ENCODE results near the gene FOLR1. TPM values are rescaled to one million over a fixed set of nuclear protein-coding genes. Genes with fewer than 3 reads are reported as not detected.
A peak's percentile ranks its signal among the peaks of the same experiment; 100 is the strongest.
"Not testable (repeated sequence)": the region's sequence is repeated elsewhere in the genome, so short reads cannot be mapped to it uniquely, and the experiment has no call there.

FOLR1 gene
- total RNA-seq, result 23.3 and 108 TPM in 2 replicates

GRCh38 chr11:72191961-72192381 lies at the start of gene FOLR1:
TSS of gene FOLR1 (plus strand) at chr11:72192140. CDS start at chr11:72192174, 34 bp downstream.
- DNase-seq (ENCODE audit: low read depth), result peak; percentile 60

- not testable (repeated sequence) for DNase-seq (ENCODE audit: low read depth)
These were observed 49.4 kb upstream of the FOLR1 start for GRCh38 chr11:72142543-72142942.

GRCh38 chr11:72144807-72145565 lies 47.0 kb upstream of the FOLR1 start:
- peak; percentile 95 for DNase-seq (ENCODE audit: low read depth)

- no peak for DNase-seq (ENCODE audit: low read depth)
These were observed 45.3 kb upstream of the FOLR1 start for GRCh38 chr11:72146625-72147024.

GRCh38 chr11:72150882-72151281 lies 41.1 kb upstream of the FOLR1 start:
- DNase-seq (ENCODE audit: low read depth), result no peak

GRCh38 chr11:72153874-72154273 lies 38.1 kb upstream of the FOLR1 start:
- not testable (repeated sequence) for DNase-seq (ENCODE audit: low read depth)

GRCh38 chr11:72154816-72155215 lies 37.1 kb upstream of the FOLR1 start:
- DNase-seq (ENCODE audit: low read depth), result no peak

GRCh38 chr11:72155751-72156150 lies 36.2 kb upstream of the FOLR1 start:
- no peak for DNase-seq (ENCODE audit: low read depth)

- no peak for DNase-seq (ENCODE audit: low read depth)
These were observed 34.8 kb upstream of the FOLR1 start for GRCh38 chr11:72157131-72157530.

- no peak for DNase-seq (ENCODE audit: low read depth)
These were observed 31.6 kb upstream of the FOLR1 start for GRCh38 chr11:72160319-72160718.

GRCh38 chr11:72162891-72163492 lies 28.9 kb upstream of the FOLR1 start:
- no peak for DNase-seq (ENCODE audit: low read depth)

- not testable (repeated sequence) for DNase-seq (ENCODE audit: low read depth)
These were observed 27.8 kb upstream of the FOLR1 start for GRCh38 chr11:72164187-72164586.

- not testable (repeated sequence) for DNase-seq (ENCODE audit: low read depth)
These were observed 22.8 kb upstream of the FOLR1 start for GRCh38 chr11:72169046-72169555.

GRCh38 chr11:72169754-72170153 lies 22.2 kb upstream of the FOLR1 start:
- not testable (repeated sequence) for DNase-seq (ENCODE audit: low read depth)

- not testable (repeated sequence) for DNase-seq (ENCODE audit: low read depth)
These were observed 19.9 kb upstream of the FOLR1 start for GRCh38 chr11:72172043-72172442.

GRCh38 chr11:72173291-72173690 lies 18.6 kb upstream of the FOLR1 start:
- DNase-seq (ENCODE audit: low read depth), result no peak

GRCh38 chr11:72174302-72175070 lies 17.5 kb upstream of the FOLR1 start:
- peak; percentile 58 for DNase-seq (ENCODE audit: low read depth)

GRCh38 chr11:72177656-72178055 lies 14.3 kb upstream of the FOLR1 start:
- DNase-seq (ENCODE audit: low read depth), result no peak

- no peak for DNase-seq (ENCODE audit: low read depth)
These were observed 12.7 kb upstream of the FOLR1 start for GRCh38 chr11:72179049-72179803.

GRCh38 chr11:72179804-72180396 lies 12.0 kb upstream of the FOLR1 start:
- DNase-seq (ENCODE audit: low read depth), result peak; percentile 52

GRCh38 chr11:72180892-72181552 lies 10.9 kb upstream of the FOLR1 start:
- not testable (repeated sequence) for DNase-seq (ENCODE audit: low read depth)

All from renal cortical epithelial cell (primary cell).